ENCODE data around the gene PRPSAP1. TPM values are rescaled to one million over a fixed set of nuclear protein-coding genes. Genes with fewer than 3 reads are reported as not detected.

The PRPSAP1 gene
- total RNA-seq, 2 experiments from 2014 or later: 28.1 to 29.9 TPM

DNA sequence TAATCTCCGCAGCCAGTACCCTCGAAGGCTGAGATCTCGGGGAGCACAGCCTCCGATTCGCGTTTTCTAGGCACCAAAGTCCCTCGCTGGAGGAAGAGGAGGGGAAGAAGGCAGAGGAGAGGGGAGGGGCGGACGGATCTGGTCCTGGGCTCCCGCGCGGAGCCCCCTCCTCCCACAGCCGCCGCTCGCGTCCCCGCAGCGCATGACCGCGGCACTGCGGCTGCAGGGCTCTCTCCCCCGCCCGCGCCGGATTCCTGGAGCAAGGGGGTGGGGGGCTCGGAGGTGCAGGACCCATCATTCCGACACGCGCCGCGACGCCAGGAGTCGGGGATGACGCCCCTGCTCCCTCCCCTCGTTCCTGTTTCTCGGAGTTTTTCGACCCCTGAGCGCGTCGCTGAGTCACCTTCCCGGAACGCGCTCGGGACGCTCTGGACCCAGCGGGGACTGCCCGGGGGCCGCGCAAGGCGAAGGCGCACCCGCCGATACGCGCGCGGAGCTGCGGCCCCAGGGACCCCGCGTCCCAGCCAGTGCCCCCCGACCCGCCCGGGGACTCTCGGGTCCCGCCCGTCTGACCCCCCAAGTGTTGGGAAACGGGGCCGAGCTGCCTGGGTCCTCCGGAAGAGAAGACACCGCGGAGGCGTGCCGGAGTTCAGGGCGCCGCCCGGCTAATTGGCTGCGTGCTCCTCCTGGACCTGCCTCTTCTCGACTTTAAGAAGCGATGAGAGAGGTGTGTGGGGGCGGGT lies 29.3 kb upstream of the PRPSAP1 start:
- Mint-ChIP-seq H3K4me1 (ENCODE audit: low read depth) (peaks cover 3% of the 10 kb centered on the region), H3K4me3 (peak overlapping the region; percentile 77), H3K27me3 (no peaks in the 10 kb centered on the region), H3K36me3 (ENCODE audit: low read depth) (peaks cover 7% of the 10 kb centered on the region), H3K27ac (no peak overlapping the region), H3K9me3 (no peaks in the 10 kb centered on the region)
- peak; percentile 86 for DNase-seq
- TF ChIP-seq, protein P1, sequence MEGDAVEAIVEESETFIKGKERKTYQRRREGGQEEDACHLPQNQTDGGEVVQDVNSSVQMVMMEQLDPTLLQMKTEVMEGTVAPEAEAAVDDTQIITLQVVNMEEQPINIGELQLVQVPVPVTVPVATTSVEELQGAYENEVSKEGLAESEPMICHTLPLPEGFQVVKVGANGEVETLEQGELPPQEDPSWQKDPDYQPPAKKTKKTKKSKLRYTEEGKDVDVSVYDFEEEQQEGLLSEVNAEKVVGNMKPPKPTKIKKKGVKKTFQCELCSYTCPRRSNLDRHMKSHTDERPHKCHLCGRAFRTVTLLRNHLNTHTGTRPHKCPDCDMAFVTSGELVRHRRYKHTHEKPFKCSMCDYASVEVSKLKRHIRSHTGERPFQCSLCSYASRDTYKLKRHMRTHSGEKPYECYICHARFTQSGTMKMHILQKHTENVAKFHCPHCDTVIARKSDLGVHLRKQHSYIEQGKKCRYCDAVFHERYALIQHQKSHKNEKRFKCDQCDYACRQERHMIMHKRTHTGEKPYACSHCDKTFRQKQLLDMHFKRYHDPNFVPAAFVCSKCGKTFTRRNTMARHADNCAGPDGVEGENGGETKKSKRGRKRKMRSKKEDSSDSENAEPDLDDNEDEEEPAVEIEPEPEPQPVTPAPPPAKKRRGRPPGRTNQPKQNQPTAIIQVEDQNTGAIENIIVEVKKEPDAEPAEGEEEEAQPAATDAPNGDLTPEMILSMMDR (IDR thresholded peaks at IDR 0.05): no peak
- intact Hi-C loops (cut with micrococcal nuclease): no loop called here
- CTCF ChIA-PET: interaction anchor here (0.9 to 10.8 kb wide), 4 partner anchors 9 to 76 kb away, joined by 3 to 135 read pairs (median 44); partner anchors contain the start of genes PRPSAP1 and QRICH2
- peak; percentile 64 for ATAC-seq
- POLR2A ChIA-PET: interaction anchor here (1.6 to 5.1 kb wide), 4 partner anchors 13 to 117 kb away, joined by 6 to 42 read pairs (median 9); partner anchors contain the start of genes PRPSAP1 and RHBDF2

DNA sequence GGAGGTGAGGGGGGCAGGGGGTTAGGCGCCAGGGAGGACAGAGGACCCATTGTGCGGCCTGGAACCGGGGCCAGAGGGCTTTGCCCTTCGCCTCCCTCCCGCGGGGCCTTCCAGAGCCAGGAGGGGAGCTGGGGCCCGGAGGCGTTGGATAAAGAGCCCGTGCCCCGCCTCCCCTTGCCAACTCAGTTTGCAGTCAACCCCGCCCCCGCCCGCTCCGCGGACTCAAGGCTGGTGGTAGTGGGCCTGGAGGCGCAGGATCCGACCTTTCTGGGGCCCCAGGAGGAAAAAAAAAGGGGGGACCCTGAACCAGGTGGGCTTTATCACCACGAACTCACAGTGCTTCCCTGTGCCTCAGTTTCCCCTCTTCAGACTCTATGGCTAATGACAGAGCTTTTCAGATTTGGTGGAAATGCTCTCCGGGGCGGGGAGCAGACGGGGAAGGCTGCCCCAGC lies 28.7 kb upstream of the PRPSAP1 start:
- peaks cover 3% of the 10 kb centered on the region for H3K4me1 Mint-ChIP-seq (ENCODE audit: low read depth)
- H3K27me3 Mint-ChIP-seq: no peaks in the 10 kb centered on the region
- intact Hi-C loops (cut with micrococcal nuclease): no loop called here
- peaks cover 7% of the 10 kb centered on the region for H3K36me3 Mint-ChIP-seq (ENCODE audit: low read depth)
- peak; percentile 64 for DNase-seq
- H3K9me3 Mint-ChIP-seq: no peaks in the 10 kb centered on the region
- ATAC-seq: no peak
- H3K27ac Mint-ChIP-seq: no peak overlapping the region
- peak overlapping the region; percentile 77 for H3K4me3 Mint-ChIP-seq
- CTCF ChIA-PET: interaction anchor here (1.3 to 10.8 kb wide), 3 partner anchors 15 to 31 kb away, joined by 3 to 135 read pairs (median 73); partner anchors contain the start of gene PRPSAP1
- TF ChIP-seq, protein P1 (IDR thresholded peaks at IDR 0.05): no peak
- POLR2A ChIA-PET: interaction anchor here (1.6 to 5.1 kb wide), 3 partner anchors 12 to 29 kb away, joined by 6 to 42 read pairs (median 8); partner anchors contain the start of gene PRPSAP1

GRCh38 chr17:76381633-76382350 lies 28.1 kb upstream of the PRPSAP1 start:
- CTCF ChIA-PET: interaction anchor here (1.1 to 10.8 kb wide), 5 partner anchors 16 to 261 kb away, joined by 3 to 135 read pairs (median 6); partner anchors contain the start of gene PRPSAP1
- intact Hi-C loops (cut with micrococcal nuclease): no loop called here
- H3K27ac Mint-ChIP-seq: no peak overlapping the region
- H3K9me3 Mint-ChIP-seq: no peaks in the 10 kb centered on the region
- H3K4me3 Mint-ChIP-seq: peak overlapping the region; percentile 77
- DNase-seq (no peak), ATAC-seq (no peak)
- H3K4me1 Mint-ChIP-seq (ENCODE audit: low read depth): peaks cover 3% of the 10 kb centered on the region
- H3K27me3 Mint-ChIP-seq: no peaks in the 10 kb centered on the region
- H3K36me3 Mint-ChIP-seq (ENCODE audit: low read depth): peaks cover 5% of the 10 kb centered on the region
- TF ChIP-seq, protein P1 (IDR thresholded peaks at IDR 0.05): no peak
- POLR2A ChIA-PET: interaction anchor here (0.6 to 5.1 kb wide), 5 partner anchors 12 to 440 kb away, joined by 4 to 42 read pairs (median 8); partner anchors contain the start of gene PRPSAP1

DNA sequence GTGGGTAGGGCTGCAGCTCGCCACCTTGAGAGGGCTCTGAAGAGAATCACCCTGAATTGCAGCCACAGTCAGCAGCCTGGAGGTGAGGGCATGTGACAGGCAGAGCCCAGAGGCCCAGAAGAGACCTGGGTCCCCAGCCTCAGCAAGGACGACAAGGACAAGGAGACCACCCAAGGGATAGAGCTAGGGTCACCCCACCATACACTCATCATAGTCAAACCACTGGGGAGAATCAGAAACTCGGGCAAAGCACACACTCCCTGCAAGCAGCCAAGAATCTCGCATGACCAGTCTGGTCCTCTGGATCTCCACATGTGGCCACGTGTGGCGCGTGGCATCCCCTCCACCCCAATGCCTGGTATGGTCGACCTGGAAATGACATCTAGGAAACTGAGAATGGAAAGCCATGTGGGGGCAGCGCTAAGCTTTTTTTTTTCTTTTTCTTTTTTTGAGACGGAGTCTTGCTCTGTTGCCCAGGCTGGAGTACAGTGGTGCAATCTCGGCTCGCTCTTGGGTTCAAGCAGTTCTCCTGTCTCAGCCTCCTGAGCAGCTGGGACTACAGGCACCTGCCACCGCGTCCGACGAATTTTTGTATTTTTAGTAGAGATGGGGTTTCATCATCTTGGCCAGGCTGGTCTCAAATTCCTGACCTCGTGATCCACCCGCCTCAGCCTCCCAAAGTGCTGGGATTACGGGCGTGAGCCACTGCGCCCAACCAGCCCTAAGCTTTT lies 26.1 kb upstream of the PRPSAP1 start:
- ChIA-PET CTCF (interaction anchor here (0.6 to 10.8 kb wide), 4 partner anchors 18 to 46 kb away, joined by 3 to 135 read pairs (median 38); partner anchors contain the start of gene PRPSAP1), POLR2A (interaction anchor here (1.2 to 2.3 kb wide), 2 partner anchors 18 to 26 kb away, joined by 4 to 9 read pairs; partner anchors contain the start of gene PRPSAP1)
- TF ChIP-seq, protein P1 (IDR thresholded peaks at IDR 0.05): no peak
- no peak overlapping the region for H3K4me3 Mint-ChIP-seq
- H3K9me3 Mint-ChIP-seq: no peaks in the 10 kb centered on the region
- intact Hi-C loops (cut with micrococcal nuclease): no loop called here
- H3K27me3 Mint-ChIP-seq: no peaks in the 10 kb centered on the region
- ATAC-seq: no peak
- H3K4me1 Mint-ChIP-seq (ENCODE audit: low read depth): peaks cover 3% of the 10 kb centered on the region
- no peak overlapping the region for H3K27ac Mint-ChIP-seq
- no peak for DNase-seq
- no peaks in the 10 kb centered on the region for H3K36me3 Mint-ChIP-seq (ENCODE audit: low read depth)

All from activated CD8-positive, alpha-beta T cell treated with anti-CD3 and anti-CD28 coated beads for 36 hours (primary cell).